Tibial nerve (tissue), 4 donors: ENCODE data around the gene SPAG9.

Experiments
- EP300 ChIP-seq, 2 donors: sonication (generic); formaldehyde crosslinking; IDR thresholded peaks; one replicate each; pipeline ENCODE4 v1.6.1; 2017; ENCODE audit warnings: antibody characterized with exemption in 2 of 2, mild to moderate bottlenecking in 1 of 2
- POLR2A ChIP-seq, 2 donors: fragments of 450-650 bp; IDR thresholded peaks; one replicate each; pipeline ENCODE4 v1.6.1; 2017; ENCODE audit warnings: antibody characterized with exemption in 2 of 2, mild to moderate bottlenecking in 2 of 2, moderate library complexity in 2 of 2
- TF ChIP-seq, protein P1 (sequence below), 5 experiments: fragments of 200-600 bp in 3 of 5; fragments of 450-650 bp in 2 of 5; sonication (generic) in 3 of 5; IDR thresholded peaks; one replicate each; pipeline ENCODE4 v1.5.1; 2016 to 2019; ENCODE audit warnings: antibody characterized with exemption in 5 of 5, mild to moderate bottlenecking in 3 of 5, moderate library complexity in 2 of 5

DNA sequence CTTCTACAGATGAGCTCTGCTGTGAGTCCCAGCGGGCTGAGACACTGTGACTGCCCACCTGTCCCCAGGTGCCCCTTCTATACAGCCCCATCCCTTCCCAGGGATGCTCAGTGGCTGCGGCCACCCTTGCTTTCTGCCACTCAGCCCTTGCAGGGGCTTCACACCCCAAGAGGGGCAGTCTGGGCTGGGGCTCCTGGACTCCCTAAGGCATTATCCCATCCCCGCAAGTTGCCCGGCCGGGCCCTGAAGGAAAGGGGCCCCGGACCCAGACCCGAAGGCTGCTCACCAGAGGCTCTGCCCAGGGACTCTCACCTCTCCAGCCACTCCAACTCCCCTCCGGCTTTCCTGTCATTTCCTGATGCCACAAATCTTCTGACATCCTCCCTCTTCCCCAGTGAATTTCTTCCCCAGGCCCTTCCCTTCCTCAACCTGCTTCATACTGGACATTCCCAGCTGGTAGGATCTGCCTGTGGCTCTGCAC is 166.0 kb downstream of the SPAG9 start:
- TF ChIP-seq, protein P1, sequence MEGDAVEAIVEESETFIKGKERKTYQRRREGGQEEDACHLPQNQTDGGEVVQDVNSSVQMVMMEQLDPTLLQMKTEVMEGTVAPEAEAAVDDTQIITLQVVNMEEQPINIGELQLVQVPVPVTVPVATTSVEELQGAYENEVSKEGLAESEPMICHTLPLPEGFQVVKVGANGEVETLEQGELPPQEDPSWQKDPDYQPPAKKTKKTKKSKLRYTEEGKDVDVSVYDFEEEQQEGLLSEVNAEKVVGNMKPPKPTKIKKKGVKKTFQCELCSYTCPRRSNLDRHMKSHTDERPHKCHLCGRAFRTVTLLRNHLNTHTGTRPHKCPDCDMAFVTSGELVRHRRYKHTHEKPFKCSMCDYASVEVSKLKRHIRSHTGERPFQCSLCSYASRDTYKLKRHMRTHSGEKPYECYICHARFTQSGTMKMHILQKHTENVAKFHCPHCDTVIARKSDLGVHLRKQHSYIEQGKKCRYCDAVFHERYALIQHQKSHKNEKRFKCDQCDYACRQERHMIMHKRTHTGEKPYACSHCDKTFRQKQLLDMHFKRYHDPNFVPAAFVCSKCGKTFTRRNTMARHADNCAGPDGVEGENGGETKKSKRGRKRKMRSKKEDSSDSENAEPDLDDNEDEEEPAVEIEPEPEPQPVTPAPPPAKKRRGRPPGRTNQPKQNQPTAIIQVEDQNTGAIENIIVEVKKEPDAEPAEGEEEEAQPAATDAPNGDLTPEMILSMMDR (IDR thresholded peaks at IDR 0.05) = no peak
- TF ChIP-seq EP300 (IDR thresholded peaks at IDR 0.05) (no peak), POLR2A (IDR thresholded peaks at IDR 0.05) (no peak)
